ENCODE measurements around the gene TMEM170B.
"Not testable (repeated sequence)": the region's sequence is repeated elsewhere in the genome, so short reads cannot be mapped to it uniquely, and the experiment has no call there.

TMEM170B gene

GRCh38 chr6:11532097-11532496 lies 5.5 kb upstream of the TMEM170B start:
- no peak for DNase-seq

- no peak for DNase-seq
Measured at GRCh38 chr6:11534561-11534960, 3.0 kb upstream of the TMEM170B start.

- no peak for DNase-seq
Measured at GRCh38 chr6:11535801-11536230, 1.7 kb upstream of the TMEM170B start.

- DNase-seq = no peak
Measured at GRCh38 chr6:11536795-11537194, 754 bp upstream of the TMEM170B start.

GRCh38 chr6:11538052-11538818 lies 686 bp downstream of the TMEM170B start:
- peak in 1 of 2 donors; percentile 15 for DNase-seq

- no peak for DNase-seq
Measured at GRCh38 chr6:11538819-11539468, 1.4 kb downstream of the TMEM170B start.

GRCh38 chr6:11542863-11543262 lies 5.3 kb downstream of the TMEM170B start:
- no peak for DNase-seq

- DNase-seq = no peak
Measured at GRCh38 chr6:11543919-11544518, 6.5 kb downstream of the TMEM170B start.

- DNase-seq = not testable (repeated sequence)
Measured at GRCh38 chr6:11547846-11548245, 10.3 kb downstream of the TMEM170B start.

- DNase-seq = not testable (repeated sequence)
Measured at GRCh38 chr6:11548578-11548977, 11.0 kb downstream of the TMEM170B start.

GRCh38 chr6:11551053-11551452 lies 13.5 kb downstream of the TMEM170B start:
- no peak for DNase-seq

GRCh38 chr6:11552442-11552841 lies 14.9 kb downstream of the TMEM170B start:
- no peak for DNase-seq

- DNase-seq = no peak
Measured at GRCh38 chr6:11553824-11554223, 16.3 kb downstream of the TMEM170B start.

- DNase-seq = no peak
Measured at GRCh38 chr6:11556309-11556708, 18.8 kb downstream of the TMEM170B start.

GRCh38 chr6:11563793-11564192 lies 26.2 kb downstream of the TMEM170B start:
- no peak for DNase-seq

- DNase-seq = no peak
Measured at GRCh38 chr6:11566609-11567008, 29.1 kb downstream of the TMEM170B start.

- no peak for DNase-seq
Measured at GRCh38 chr6:11571073-11571472, 33.5 kb downstream of the TMEM170B start.

- DNase-seq = peak; percentile 6 to 23
Measured at GRCh38 chr6:11575408-11576033, 38.0 kb downstream of the TMEM170B start.

- no peak for DNase-seq
Measured at GRCh38 chr6:11580686-11581405, 43.3 kb downstream of the TMEM170B start.

GRCh38 chr6:11584244-11584643 lies 46.7 kb downstream of the TMEM170B start:
- no peak for DNase-seq

- peak in 1 of 2 donors; percentile 8 for DNase-seq
Measured at GRCh38 chr6:11585426-11586016, 48.0 kb downstream of the TMEM170B start.

GRCh38 chr6:11586117-11586516 lies 48.6 kb downstream of the TMEM170B start:
- no peak for DNase-seq

Data from stimulated activated CD4-positive, alpha-beta T cell treated with anti-CD3 and anti-CD28 coated beads, Interleukin-2, amount 100 ng/mL, for 48 hours (primary cell).